Small intestine (tissue), 7 donors: Measurements from ENCODE around the gene MYH9. TPM values are rescaled to one million over a fixed set of nuclear protein-coding genes. Genes with fewer than 3 reads are reported as not detected.

Experiments used
- DNase-seq, 2 donors: peaks; one replicate each; pipeline versions ENCODE4 v3.0.0 to v3.0.0-alpha.2; 2013
- FAIRE-seq: peaks from 2 replicates; lab custom pipeline; 2012; peaks lifted over from hg19 to GRCh38; lab: Jason Lieb, UNC
- H3K27ac ChIP-seq, 3 donors: one replicate each; pipeline ENCODE4 v1.5.1; 2013; ENCODE audit warnings: low read length in 2 of 3, mild to moderate bottlenecking in 2 of 3, control low read depth in 1 of 3, inconsistent platforms in 1 of 3, low read depth in 1 of 3, moderate library complexity in 1 of 3
- H3K27me3 ChIP-seq, 3 donors: one replicate each; pipeline ENCODE4 v1.6.1; 2013; ENCODE audit warnings: low read length in 3 of 3, inconsistent platforms in 1 of 3; ENCODE audit not compliant: control insufficient read depth in 3 of 3, insufficient read depth in 3 of 3
- H3K36me3 ChIP-seq, 3 donors: one replicate each; pipeline ENCODE4 v1.6.1; 2013; ENCODE audit warnings: low read length in 3 of 3, inconsistent platforms in 1 of 3, low read depth in 1 of 3, mild to moderate bottlenecking in 1 of 3, moderate library complexity in 1 of 3; ENCODE audit not compliant: control insufficient read depth in 3 of 3, insufficient read depth in 2 of 3
- H3K4me1 ChIP-seq, 3 donors: one replicate each; pipeline ENCODE4 v1.6.1; 2013; ENCODE audit warnings: low read length in 2 of 3, inconsistent platforms in 1 of 3, low read depth in 1 of 3, mild to moderate bottlenecking in 1 of 3, moderate library complexity in 1 of 3; ENCODE audit not compliant: control insufficient read depth in 3 of 3, insufficient read depth in 2 of 3
- H3K4me3 ChIP-seq, 3 donors: one replicate each; pipeline ENCODE4 v1.5.1; 2013; ENCODE audit warnings: low read length in 3 of 3, control low read depth in 1 of 3, inconsistent platforms in 1 of 3, low read depth in 1 of 3, mild to moderate bottlenecking in 1 of 3, moderate library complexity in 1 of 3
- H3K9me3 ChIP-seq, 2 donors: one replicate each; pipeline ENCODE4 v1.6.1; 2013; ENCODE audit warnings: low read depth in 1 of 2, low read length in 1 of 2; ENCODE audit not compliant: control insufficient read depth in 2 of 2, insufficient read depth in 1 of 2
- WGBS, 3 donors: extraction: QIAGEN DNeasy Blood & Tissue Kit; methylation state at CpG; one replicate each; pipeline ENCODE4 v1.1.7; 2013; 5-methylcytosine and 5-hydroxymethylcytosine counted together
- polyA plus RNA-seq, 4 donors: library from polyadenylated mRNA; stranded (reverse) in 3 of 4; unstranded in 1 of 4; fragments of 200-250 nt in 3 of 4; fragments of 120-200 nt in 1 of 4; gene quantifications; one replicate each; pipeline versions ENCODE4 v1.2.1 to v1.2.3, GENCODE V29; 2013
- donor health status: healthy with polysubstance abuse.
- donor health status: control.
- donor health status: control.
- donor health status: Bipolar disorder and iron deficiency.
- donor health status: healthy.

MYH9 gene
- polyA plus RNA-seq, 4 donors = 95.4 to 188 (median 143) TPM

DNA sequence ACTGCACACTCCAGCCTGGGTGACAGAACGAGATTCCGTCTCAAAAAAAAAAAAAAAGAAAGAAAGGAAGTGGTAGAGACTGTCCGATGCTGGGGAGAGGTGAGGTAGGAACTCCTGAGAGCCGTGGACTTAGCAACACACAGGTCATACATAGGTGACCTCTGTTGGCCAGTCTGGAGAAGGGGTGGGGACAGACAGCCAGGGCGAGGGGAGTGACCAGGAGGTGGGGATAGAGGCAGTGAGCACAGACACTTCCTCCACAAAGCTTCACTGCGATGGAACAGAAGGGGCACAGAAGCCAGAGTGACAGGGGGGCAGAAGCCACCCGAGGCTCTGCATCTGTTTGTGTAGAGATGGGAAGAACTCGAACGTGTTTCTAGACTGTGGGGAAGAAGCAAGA is 47.1 kb downstream of the MYH9 start:
- Histone ChIP-seq H3K9me3 (no peaks in the 10 kb centered on the region), H3K27ac (peak overlapping the region in 1 of 3 donors; percentile 60), H3K27me3 (no peaks in the 10 kb centered on the region), H3K4me1 (peaks cover 0 to 8% (median 3%) of the 10 kb centered on the region in 3 donors), H3K4me3 (no peak overlapping the region), H3K36me3 (peaks cover 19 to 85% (median 21%) of the 10 kb centered on the region in 3 donors)
- DNase-seq = no peak
- no peak for FAIRE-seq
- 46 to 66% (median 59%) methylated on average over 8 to 9 of the region's 9 CpGs for WGBS, 3 donors

DNA sequence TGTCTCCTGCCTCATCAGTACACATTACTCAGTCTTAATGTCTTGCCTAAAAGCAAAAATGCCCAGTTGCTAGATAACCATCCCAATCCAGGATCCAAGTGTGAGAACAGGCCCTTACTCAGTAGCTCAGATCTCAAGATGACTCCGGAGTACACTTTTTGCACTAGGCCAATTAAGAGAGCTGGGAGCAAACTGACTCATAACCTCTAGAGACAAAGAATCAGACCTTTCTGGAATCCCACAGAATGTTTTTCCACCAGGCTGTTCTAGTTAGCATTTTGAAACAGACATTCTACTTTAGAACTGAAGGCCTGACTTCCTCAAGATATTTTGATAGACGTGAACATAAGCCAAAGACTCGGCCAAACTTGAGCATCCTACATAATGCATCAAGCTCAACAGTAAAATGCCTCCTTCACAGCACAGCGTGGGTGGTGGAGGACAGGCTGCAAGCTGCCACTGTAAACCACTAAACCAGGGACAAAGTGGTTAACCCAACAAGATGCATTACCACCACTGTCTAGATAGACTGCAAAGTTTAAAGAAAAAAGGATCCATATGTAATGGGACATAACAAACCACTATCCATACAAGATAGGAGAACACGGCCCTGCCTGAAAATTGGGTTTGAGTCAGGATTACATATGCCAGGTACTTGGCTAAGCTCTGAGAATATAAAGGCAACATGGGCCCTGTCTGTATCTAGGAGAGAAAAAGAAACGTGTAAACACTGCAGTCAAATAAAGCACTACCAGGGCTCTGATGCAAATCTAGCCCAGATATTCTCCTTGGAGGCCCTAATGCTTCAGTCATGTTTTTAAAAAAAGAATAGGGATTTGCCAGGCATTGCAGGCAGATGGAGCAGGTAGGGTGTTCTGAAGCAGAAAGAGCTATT is 48.3 kb downstream of the MYH9 start:
- H3K4me3 ChIP-seq = no peak overlapping the region
- H3K9me3 ChIP-seq = no peaks in the 10 kb centered on the region
- H3K27me3 ChIP-seq = no peaks in the 10 kb centered on the region
- H3K27ac ChIP-seq = peak overlapping the region in 2 of 3 donors; percentile 2 to 64
- DNase-seq (no peak), FAIRE-seq (no peak)
- peaks cover 16 to 87% (median 21%) of the 10 kb centered on the region in 3 donors for H3K36me3 ChIP-seq
- whole genome bisulfite sequencing, 3 donors = 52 to 72% (median 61%) methylated on average over 6 of the region's 6 CpGs
- H3K4me1 ChIP-seq = peaks cover 0 to 8% (median 3%) of the 10 kb centered on the region in 3 donors

DNA sequence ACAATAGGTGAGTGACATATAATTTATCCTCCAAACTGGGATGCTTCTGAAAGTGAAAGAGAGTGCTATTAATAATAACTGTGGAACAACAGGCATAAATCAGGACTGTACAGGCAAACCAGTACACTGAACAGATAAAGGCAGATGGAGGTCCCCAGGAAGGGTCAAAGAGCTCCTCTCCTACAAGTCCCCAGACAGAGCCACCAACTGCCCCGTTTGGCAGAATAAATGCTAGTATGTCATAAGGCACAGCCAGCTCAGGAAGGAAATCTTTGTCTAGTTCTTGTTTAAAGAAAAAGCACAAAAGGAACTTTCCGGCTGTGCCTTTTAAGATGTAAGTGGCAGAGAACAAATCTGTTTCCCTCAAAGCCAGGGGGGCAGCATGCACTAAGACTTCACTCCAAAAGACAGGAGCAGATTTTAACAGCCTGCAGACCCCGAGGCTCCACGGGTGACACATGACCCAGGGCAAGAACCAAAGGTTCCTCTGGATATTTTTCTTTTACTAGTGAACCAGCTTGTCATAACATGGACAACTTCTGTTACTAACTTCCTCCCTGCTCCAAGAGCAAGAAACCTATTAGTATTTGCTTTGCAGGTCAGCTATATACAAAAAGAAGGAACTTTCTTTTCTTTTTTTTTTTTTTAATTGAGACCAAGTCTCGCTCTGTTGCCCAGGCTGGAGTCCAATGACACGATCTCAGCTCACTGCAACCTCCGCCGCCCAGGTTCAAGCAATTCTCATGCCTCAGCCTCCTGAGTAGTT is 50.2 kb downstream of the MYH9 start:
- H3K27me3 ChIP-seq = no peaks in the 10 kb centered on the region
- 53 to 72% (median 71%) methylated on average over 8 of the region's 8 CpGs for WGBS, 3 donors
- peaks cover 12 to 85% (median 16%) of the 10 kb centered on the region in 3 donors for H3K36me3 ChIP-seq
- H3K4me3 ChIP-seq = no peak overlapping the region
- FAIRE-seq (no peak), DNase-seq (no peak)
- H3K9me3 ChIP-seq = no peaks in the 10 kb centered on the region
- peak overlapping the region in 2 of 3 donors; percentile 6 to 46 for H3K27ac ChIP-seq
- H3K4me1 ChIP-seq = peaks cover 0 to 17% (median 5%) of the 10 kb centered on the region in 3 donors

DNA sequence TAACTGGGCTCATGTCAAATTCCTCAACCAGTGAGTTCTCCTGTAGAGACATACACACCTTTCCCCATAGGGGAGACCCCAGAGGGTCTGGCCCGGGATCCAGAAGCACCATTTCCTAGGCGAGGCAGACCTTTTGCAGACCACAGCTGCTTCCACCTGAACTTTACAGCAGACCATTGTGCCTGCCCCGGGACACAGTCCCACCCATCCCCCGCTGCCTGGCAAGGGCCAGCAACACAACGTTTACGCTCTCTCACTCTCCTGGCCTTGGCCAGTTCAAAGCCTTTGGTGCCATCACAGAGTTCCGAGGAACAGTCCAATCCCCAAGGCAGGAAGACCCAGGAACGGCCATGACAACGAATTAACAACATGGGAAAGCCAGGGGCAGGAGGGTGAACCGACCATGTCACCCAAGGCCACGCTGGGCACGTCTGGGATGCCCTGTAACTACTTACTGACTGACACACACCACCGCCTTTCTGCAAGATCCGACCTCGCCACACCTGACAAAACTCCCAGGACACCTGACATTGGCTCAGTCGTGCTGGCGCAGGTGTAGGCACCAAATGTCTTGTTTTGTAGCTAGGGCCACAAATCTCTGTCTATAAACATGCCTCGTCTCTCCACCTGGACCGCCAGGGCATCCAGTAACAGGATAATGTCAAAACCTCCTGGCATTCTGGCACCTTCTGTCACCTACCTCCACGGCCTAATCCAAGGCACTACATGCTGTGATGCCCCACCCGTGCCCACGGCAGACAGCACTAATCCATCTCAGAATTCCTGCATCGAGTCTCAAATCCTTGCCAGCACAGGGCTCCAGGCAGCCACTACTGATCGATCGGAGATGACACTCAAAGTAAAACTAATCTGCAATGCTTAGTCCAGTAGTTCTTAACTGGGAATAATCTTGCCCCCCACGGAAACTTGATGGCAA is 51.3 kb downstream of the MYH9 start:
- no peak overlapping the region for H3K4me3 ChIP-seq
- peaks cover 12 to 89% (median 15%) of the 10 kb centered on the region in 3 donors for H3K36me3 ChIP-seq
- FAIRE-seq = no peak
- H3K9me3 ChIP-seq = no peaks in the 10 kb centered on the region
- DNase-seq = no peak
- H3K4me1 ChIP-seq = peaks cover 0 to 26% (median 7%) of the 10 kb centered on the region in 3 donors
- no peaks in the 10 kb centered on the region for H3K27me3 ChIP-seq
- WGBS, 3 donors = 71 to 74% (median 72%) methylated on average over 26 of the region's 26 CpGs
- H3K27ac ChIP-seq = peak overlapping the region in 2 of 3 donors; percentile 6 to 46

DNA sequence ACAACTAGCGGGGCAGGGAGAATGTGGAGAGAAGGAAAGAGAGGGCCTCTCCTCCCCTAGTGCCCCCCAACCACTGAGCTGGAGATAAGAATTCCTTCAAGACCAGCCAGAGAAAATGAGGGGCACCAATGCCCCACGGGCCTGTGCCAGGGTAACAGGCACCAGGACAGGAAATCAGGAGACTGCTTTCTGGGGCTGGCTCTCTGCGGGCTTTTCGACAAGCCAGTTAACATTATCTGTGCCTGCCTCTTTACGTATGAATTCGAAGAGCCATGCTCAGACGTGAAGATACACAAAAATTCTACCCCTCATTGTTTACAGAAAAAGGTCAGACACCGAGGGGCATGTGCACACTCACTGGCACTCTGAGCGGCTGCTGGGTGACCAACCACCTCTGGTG is 52.1 kb downstream of the MYH9 start:
- H3K36me3 ChIP-seq = peaks cover 4 to 89% (median 12%) of the 10 kb centered on the region in 3 donors
- peak overlapping the region; percentile 45 to 90 (median 48) for H3K27ac ChIP-seq
- no peak for DNase-seq
- FAIRE-seq = no peak
- H3K4me3 ChIP-seq = no peak overlapping the region
- WGBS, 3 donors = 61 to 84% (median 68%) methylated on average over 9 of the region's 9 CpGs
- no peaks in the 10 kb centered on the region for H3K9me3 ChIP-seq
- H3K4me1 ChIP-seq = peaks cover 0 to 35% (median 6%) of the 10 kb centered on the region in 3 donors
- H3K27me3 ChIP-seq = no peaks in the 10 kb centered on the region

DNA sequence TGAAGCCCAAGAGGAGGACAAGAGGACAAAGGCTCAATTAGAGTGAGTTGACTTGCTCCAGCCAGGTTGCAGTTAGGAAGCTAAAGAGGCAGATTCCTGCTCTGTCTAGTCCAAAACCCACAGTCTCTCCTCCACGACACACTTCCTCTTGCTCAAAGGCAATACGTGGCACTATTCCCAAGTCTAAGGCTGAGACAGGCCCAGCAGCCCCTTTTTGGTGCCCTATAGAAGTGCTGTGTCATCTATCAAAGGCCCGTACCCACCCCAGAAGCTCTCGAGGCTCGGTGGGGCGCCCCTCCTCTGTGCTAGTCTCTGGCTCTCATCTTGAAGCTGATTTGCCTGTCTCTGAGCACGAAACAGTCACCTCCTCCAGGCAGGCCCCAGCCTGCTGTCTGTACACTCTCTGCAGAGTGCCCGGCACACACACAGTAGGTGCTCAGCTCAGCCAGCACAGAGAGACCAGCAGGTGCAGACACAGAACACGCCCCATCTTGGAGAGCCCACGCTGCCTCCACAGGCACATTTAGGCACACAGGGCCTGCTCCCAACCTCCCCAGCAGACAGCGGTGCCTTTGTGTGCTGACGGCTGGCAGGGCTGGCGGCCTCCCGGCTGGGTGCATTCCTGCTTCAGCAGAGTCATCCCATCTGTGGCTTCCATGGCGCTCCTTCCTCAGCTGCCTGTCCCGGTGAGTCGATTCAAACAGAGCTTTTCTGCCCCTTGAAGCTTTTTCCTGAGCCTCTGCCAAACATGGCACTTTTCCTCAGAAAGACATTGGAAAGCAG is 52.8 kb downstream of the MYH9 start:
- 57 to 72% (median 61%) methylated on average over 17 of the region's 17 CpGs for WGBS, 3 donors
- DNase-seq = no peak

DNA sequence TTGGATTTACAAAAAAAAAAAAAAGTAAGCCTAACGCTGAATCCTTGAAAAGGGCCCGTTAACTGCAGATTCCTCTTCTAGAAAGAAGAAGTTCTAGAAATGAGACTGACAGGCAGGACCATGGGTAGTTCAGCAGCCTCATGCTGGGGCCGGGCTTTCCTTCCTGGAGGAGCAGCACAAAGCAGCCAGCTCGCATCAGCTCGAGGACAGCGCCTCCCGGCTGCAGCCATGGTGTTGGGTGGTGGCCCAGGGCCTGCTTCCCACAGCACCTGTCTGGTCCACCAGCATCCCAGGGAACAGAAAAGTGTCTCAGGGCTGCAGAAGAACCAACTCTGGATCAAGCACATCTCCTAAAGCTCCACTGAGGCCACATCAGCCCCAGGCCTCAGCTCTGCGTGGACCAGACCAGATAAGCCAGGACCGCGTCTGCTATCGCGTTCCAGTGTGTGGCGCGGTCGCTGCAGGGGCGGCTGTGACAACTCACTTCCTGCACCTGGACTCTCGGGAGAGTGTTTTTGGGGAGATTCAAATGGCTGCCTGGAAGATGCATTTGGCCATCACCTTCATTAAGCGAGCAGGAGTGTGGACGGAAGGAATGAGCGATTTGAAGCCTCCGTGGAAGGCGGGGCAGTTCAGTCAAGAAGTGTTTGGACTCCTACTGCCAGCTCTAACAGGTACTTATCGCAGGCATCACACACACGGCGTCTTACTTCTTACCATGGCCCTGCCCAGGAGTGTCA is 53.5 kb downstream of the MYH9 start:
- H3K36me3 ChIP-seq = peaks cover 3 to 93% (median 10%) of the 10 kb centered on the region in 3 donors
- no peak overlapping the region for H3K4me3 ChIP-seq
- peaks cover 0 to 43% (median 5%) of the 10 kb centered on the region in 3 donors for H3K4me1 ChIP-seq
- H3K9me3 ChIP-seq = no peaks in the 10 kb centered on the region
- 65 to 77% (median 69%) methylated on average over 25 of the region's 25 CpGs for WGBS, 3 donors
- H3K27ac ChIP-seq = peak overlapping the region in 2 of 3 donors; percentile 85 to 90
- no peak for FAIRE-seq
- no peaks in the 10 kb centered on the region for H3K27me3 ChIP-seq
- no peak for DNase-seq

More for the DNA sequence above, 52.8 kb downstream of the MYH9 start:
- no peak for FAIRE-seq
- H3K36me3 ChIP-seq = peaks cover 4 to 90% (median 11%) of the 10 kb centered on the region in 3 donors
- no peaks in the 10 kb centered on the region for H3K27me3 ChIP-seq
- H3K9me3 ChIP-seq = no peaks in the 10 kb centered on the region
- peak overlapping the region; percentile 48 to 90 (median 56) for H3K27ac ChIP-seq
- no peak overlapping the region for H3K4me3 ChIP-seq
- peaks cover 0 to 36% (median 5%) of the 10 kb centered on the region in 3 donors for H3K4me1 ChIP-seq
